K562 (cell line): ENCODE measurements around the gene METRNL. TPM values are rescaled to one million over a fixed set of nuclear protein-coding genes. Genes with fewer than 3 reads are reported as not detected.

Experiments used
- ATAC-seq: fragments of 200-7000 bp; cut with Tn5 transposase; 3 replicates; pipeline ENCODE4 v1.9.1; 2020; ENCODE audit warnings: moderate library complexity
- BruUV-seq: library from RNA; stranded (reverse); fragments of 400-500 nt; replicated peaks from 2 replicates; lab custom pipeline; 2021; lab: Mats Ljungman, UMichigan
- CTCF ChIA-PET: fragments of 300-600 bp; formaldehyde crosslinking; extraction: SDS; loops from one replicate; lab custom pipeline; 2021; ENCODE audit warnings: low intra/inter-chr PET ratio; lab: Yijun Ruan, JAX
- POLR2A ChIA-PET: fragments of 300-600, 350-650 bp; sonication (Branson Sonifier 250); formaldehyde crosslinking; extraction: SDS; loops from one replicate; lab custom pipeline; 2021; ENCODE audit warnings: antibody characterized with exemption, inconsistent platforms; lab: Yijun Ruan, JAX
- DNase-seq, 4 experiments: peaks; one replicate each; pipeline versions ENCODE4 v3.0.0 to v3.0.0-alpha.2; 2011 to 2018; ENCODE audit warnings: low spot score in 3 of 4, mixed read lengths in 3 of 4; ENCODE audit errors: extremely low read depth in 1 of 4
- FAIRE-seq: peaks from 2 replicates; lab custom pipeline; 2011; peaks lifted over from hg19 to GRCh38; lab: Jason Lieb, UNC
- H2AFZ ChIP-seq: 2 replicates; pipeline ENCODE4 v1.6.0; 2011; ENCODE audit warnings: low read depth, low read length, control low read depth, inconsistent platforms
- H3K27ac ChIP-seq: fragments of 200-600 bp; 3 replicates; pipeline ENCODE4 v1.8.0; 2011; ENCODE audit warnings: low read depth, mild to moderate bottlenecking, control low read depth, inconsistent platforms, low read length, moderate library complexity, mixed read lengths; ENCODE audit errors: extremely low read depth
- H3K27me3 ChIP-seq, 2 experiments: fragments of 300-600 bp in 1 of 2; 2 replicates in 1 of 2; 3 replicates in 1 of 2; pipeline versions ENCODE4 v1.6.0 to v1.8.0; 2011; ENCODE audit warnings: inconsistent platforms in 2 of 2, low read length in 2 of 2, mild to moderate bottlenecking in 1 of 2, mixed read lengths in 1 of 2, moderate library complexity in 1 of 2; ENCODE audit not compliant: control insufficient read depth in 2 of 2, insufficient read depth in 2 of 2
- H3K36me3 ChIP-seq: fragments of 300-600 bp; 3 replicates; pipeline ENCODE4 v1.8.0; 2011; ENCODE audit warnings: mild to moderate bottlenecking, low read length, inconsistent platforms; ENCODE audit not compliant: control insufficient read depth, insufficient read depth
- H3K4me1 ChIP-seq, 2 experiments: fragments of 200-600 bp in 1 of 2; replicated peaks in 1 of 2; 2 replicates in 1 of 2; 3 replicates in 1 of 2; pipeline versions ENCODE4 v1.5.1 to v1.8.0; 2011; ENCODE audit warnings: inconsistent platforms in 2 of 2, low read length in 2 of 2, mild to moderate bottlenecking in 1 of 2, mixed read lengths in 1 of 2, moderate library complexity in 1 of 2; ENCODE audit not compliant: control insufficient read depth in 2 of 2, insufficient read depth in 2 of 2
- H3K4me2 ChIP-seq: 2 replicates; pipeline ENCODE4 v1.6.1; 2011; ENCODE audit warnings: low read length, control low read depth, inconsistent platforms, mixed read lengths; ENCODE audit not compliant: insufficient read depth
- H3K4me3 ChIP-seq: fragments of 200-600 bp; sonication (generic), shearing (Covaris generic); 2 replicates; pipeline ENCODE4 v1.5.1; 2016; ENCODE audit warnings: control low read depth, inconsistent platforms
- H3K79me2 ChIP-seq: fragments of 200-600 bp; 3 replicates; pipeline ENCODE4 v1.8.0; 2011; ENCODE audit warnings: low read length, inconsistent platforms; ENCODE audit not compliant: control insufficient read depth, insufficient read depth
- H3K9ac ChIP-seq, 2 experiments: 2 replicates each; pipeline versions ENCODE4 v1.6.0 to v1.6.1; 2011; ENCODE audit warnings: low read depth in 2 of 2, low read length in 2 of 2, control low read depth in 1 of 2, inconsistent platforms in 1 of 2, mild to moderate bottlenecking in 1 of 2, mixed read lengths in 1 of 2; ENCODE audit not compliant: insufficient read depth in 1 of 2
- H3K9me1 ChIP-seq: one replicate; pipeline ENCODE4 v1.6.0; 2011; ENCODE audit warnings: inconsistent platforms, mild to moderate bottlenecking, low read length, moderate library complexity; ENCODE audit not compliant: control insufficient read depth, insufficient read depth
- H3K9me3 ChIP-seq: replicated peaks from 2 replicates; pipeline ENCODE4 v1.5.1; 2011; ENCODE audit warnings: low read depth, low read length, inconsistent platforms; ENCODE audit not compliant: control insufficient read depth, insufficient read depth
- H4K20me1 ChIP-seq: replicated peaks from 2 replicates; pipeline ENCODE4 v1.6.1; 2011; ENCODE audit warnings: low read length, inconsistent platforms, mixed read lengths; ENCODE audit not compliant: control insufficient read depth, insufficient read depth
- HNRNPUL1 ChIP-seq: fragments of 200-400 bp; formaldehyde crosslinking; IDR thresholded peaks from 2 replicates; pipeline ENCODE4 v1.6.1; 2017; ENCODE audit warnings: low read length
- PPARD ChIP-seq: fragments of 250-450 bp; sonication (Bioruptor Pico); IDR thresholded peaks from 2 replicates; pipeline ENCODE4 v1.8.0; 2022; ENCODE audit warnings: inconsistent platforms, mild to moderate bottlenecking, moderate library complexity
- SMARCC2 ChIP-seq: fragments of 450-650 bp; IDR thresholded peaks from 2 replicates; pipeline ENCODE4 v1.6.1; 2017; ENCODE audit warnings: antibody characterized with exemption, moderate library complexity, mild to moderate bottlenecking, low read depth
- TEAD1 ChIP-seq, 2 experiments: fragments of 450-650 bp in 1 of 2; sonication (generic) in 1 of 2; formaldehyde crosslinking; IDR thresholded peaks; 2 replicates each; pipeline versions ENCODE4 v1.4.0 to v1.8.0; 2020 to 2022; ENCODE audit warnings: mild to moderate bottlenecking in 2 of 2, missing genetic modification reagents in 1 of 2
- ZKSCAN1 ChIP-seq: fragments of 150-350 bp; IDR thresholded peaks from 2 replicates; pipeline ENCODE4 v1.6.1; 2016; ENCODE audit warnings: low read depth, low read length
- ZNF197 ChIP-seq: fragments of 200-800 bp; sonication (Bioruptor generic); IDR thresholded peaks from 2 replicates; pipeline ENCODE4 v1.6.1; 2016; ENCODE audit warnings: low read depth, missing genetic modification characterization, missing compliant biosample characterization
- ZNF212 ChIP-seq: fragments of 450-650 bp; formaldehyde crosslinking; IDR thresholded peaks from 2 replicates; pipeline ENCODE4 v1.4.0; 2020; ENCODE audit warnings: mild to moderate bottlenecking
- ZNF398 ChIP-seq: fragments of 250-450 bp; sonication (Bioruptor Pico); IDR thresholded peaks from 2 replicates; pipeline ENCODE4 v1.8.0; 2021; ENCODE audit warnings: moderate library complexity, mild to moderate bottlenecking, inconsistent platforms
- WGBS: fragments of 100-300 bp; shearing (Covaris generic); methylation state at CpG from one replicate; pipeline ENCODE4 v1.1.6; 2016; ENCODE audit warnings: low coverage, mixed read lengths; ENCODE audit not compliant: insufficient coverage; ENCODE audit errors: missing lambda C conversion rate; 5-methylcytosine and 5-hydroxymethylcytosine counted together
- in situ Hi-C: fragments of 300-500 bp; cut with MboI; formaldehyde crosslinking; loops from 4 replicates; pipeline ENCODE4 v1.15.0; 2018; ENCODE audit warnings: inconsistent platforms, mixed read lengths
- intact Hi-C: fragments of 100-400 bp; cut with micrococcal nuclease; formaldehyde crosslinking; loops from 2 replicates; pipeline ENCODE4 v1.14.2; 2022
- polyA plus RNA-seq, 8 experiments: library from polyadenylated mRNA; depleted of rRNA in 4 of 8; stranded (reverse) in 5 of 8; unstranded in 3 of 8; fragments of >200 nt; fragmentation: Nextera tagmentation in 2 of 8; fragmentation: Illumina TruSeq in 1 of 8; extraction: Ambion mirVana in 2 of 8; extraction: Trizol in 1 of 8; gene quantifications; 2 replicates each; pipeline versions ENCODE4 v1.2.1 to v1.2.3, GENCODE V29; 2011 to 2014; ENCODE audit warnings: inconsistent platforms in 1 of 8, missing spikeins in 1 of 8
- total RNA-seq, 7 experiments: library from RNA; depleted of rRNA in 6 of 7; stranded (reverse); fragments of >200 nt in 6 of 7; fragmentation: Illumina TruSeq in 2 of 7; extraction: Trizol in 2 of 7; gene quantifications; 2 replicates each; pipeline versions ENCODE4 v1.2.1 to v1.2.3, GENCODE V29; 2011 to 2021; ENCODE audit warnings: low replicate concordance in 1 of 7

The METRNL gene
- total and polyA plus RNA-seq, 9 of the 15 experiments (the other 6 are each of a cell fraction or from before 2014, with no cell fraction given): 0.17 to 31.8 (median 2.9) TPM

- FAIRE-seq (no peak), ATAC-seq (no peak), DNase-seq (no peak)
- no peaks in the 10 kb centered on the region for H3K79me2 ChIP-seq
- peaks cover 12% of the 10 kb centered on the region for H3K9me3 ChIP-seq
- H3K4me3 ChIP-seq: no peak overlapping the region
- H4K20me1 ChIP-seq: no peaks in the 10 kb centered on the region
- H3K4me2 ChIP-seq: no peak overlapping the region
- H3K9ac ChIP-seq: no peak overlapping the region
- no peaks in the 10 kb centered on the region for H3K9me1 ChIP-seq
- in situ Hi-C loops: no loop called here
- TF ChIP-seq ZNF398: no peak
- no peak for TF ChIP-seq ZNF197 (CRISPR knock-in tag)
- TF ChIP-seq SMARCC2: no peak
- TF ChIP-seq ZKSCAN1: no peak
- no peak for TF ChIP-seq TEAD1 (CRISPR knock-in tag; IDR thresholded peaks at IDR 0.05)
- TF ChIP-seq ZNF212 (CRISPR knock-in tag): no peak
- no peak for TF ChIP-seq HNRNPUL1
- no peak for TF ChIP-seq PPARD (CRISPR knock-in tag)
- ChIA-PET CTCF (no interaction called here), POLR2A (interaction anchor here (0.6 kb wide), 1 partner anchor 158 kb away, joined by 5 read pairs; no protein-coding TSS in a partner anchor)
- H2AFZ ChIP-seq: no peak overlapping the region
- H3K27ac ChIP-seq: no peak overlapping the region
- intact Hi-C loops: no loop called here
- H3K27me3 ChIP-seq: no peaks in the 10 kb centered on the region
- peaks cover 47% of the 10 kb centered on the region; the same call in 2 of the 3 replicates for H3K36me3 ChIP-seq
- WGBS: 89% methylated on average over 24 of the region's 30 CpGs
- no peaks in the 10 kb centered on the region; a peak in 1 of 5 replicates for H3K4me1 ChIP-seq
- no TSS peak for BruUV-seq
Observed at GRCh38 chr17:83037084-83037873, 42.1 kb upstream of the METRNL start.
